Activated CD4-positive, alpha-beta T cell treated with anti-CD3 and anti-CD28 coated beads, Interleukin-2, Interleukin-4, amounts not matched to agents 100 ng/mL and 50 ng/mL, durations not matched to agents 16 hours and 8 hours (primary cell): Measurements from ENCODE around the gene ZNF184.

Experiments used
- DNase-seq: peaks from one replicate; pipeline ENCODE4 v3.0.0-alpha.2; 2020; ENCODE audit warnings: low spot score

The ZNF184 gene

GRCh38 chr6:27479319-27480182 lies 6.6 kb upstream of the ZNF184 start:
- peak; percentile 88 for DNase-seq

- peak; percentile 95 for DNase-seq
Observed at GRCh38 chr6:27478706-27479318, 5.9 kb upstream of the ZNF184 start.

DNA sequence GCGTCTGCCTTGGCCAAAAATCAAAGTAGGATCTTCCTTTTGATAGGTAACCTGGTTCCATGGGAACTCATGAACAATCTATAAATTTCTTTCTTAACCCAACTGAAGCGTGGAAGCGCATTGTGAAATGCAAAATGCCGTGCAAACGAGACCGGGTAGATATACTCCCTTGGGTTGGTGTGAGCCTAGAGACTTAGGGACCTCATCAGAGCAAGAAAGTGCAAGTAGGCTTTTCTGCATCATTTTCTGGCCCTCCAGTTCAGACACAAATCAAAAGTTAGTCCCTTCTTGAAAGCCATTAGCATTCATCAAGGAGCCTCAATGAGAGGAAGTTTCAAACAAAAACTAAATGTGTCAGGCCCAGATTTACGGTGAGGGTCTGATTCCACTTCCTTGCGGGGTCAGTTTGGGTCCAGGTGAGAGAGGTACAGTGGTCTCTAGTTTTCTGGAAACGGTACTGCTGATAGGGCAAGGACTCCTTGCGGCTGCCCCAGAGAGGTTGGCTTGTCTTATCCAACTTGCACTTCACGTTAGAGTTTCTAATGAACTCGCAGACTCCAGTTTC lies 5.3 kb upstream of the ZNF184 start:
- no peak for DNase-seq

GRCh38 chr6:27477318-27478013 lies 4.6 kb upstream of the ZNF184 start:
- no peak for DNase-seq

DNA sequence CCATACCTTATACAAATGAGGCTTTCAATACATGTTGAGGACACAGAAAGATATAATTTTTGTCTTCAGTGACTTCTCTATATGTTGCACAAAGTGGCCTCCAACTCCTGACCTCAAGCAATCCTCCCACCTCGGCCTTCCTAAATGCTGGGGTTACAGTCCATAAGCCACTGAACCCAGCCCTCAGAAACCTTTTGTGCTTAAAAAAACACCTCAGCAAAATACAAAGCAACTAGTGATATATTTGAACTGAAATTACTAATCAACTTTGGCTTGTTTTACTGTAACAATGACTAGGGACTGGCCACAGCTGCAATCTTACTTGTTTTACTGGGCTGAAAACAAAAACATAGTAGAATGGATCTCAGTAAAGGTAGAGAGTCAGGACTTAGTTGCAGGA lies 3.2 kb upstream of the ZNF184 start:
- no peak for DNase-seq

- DNase-seq = no peak
Observed at GRCh38 chr6:27474672-27475071, 1.8 kb upstream of the ZNF184 start.

DNA sequence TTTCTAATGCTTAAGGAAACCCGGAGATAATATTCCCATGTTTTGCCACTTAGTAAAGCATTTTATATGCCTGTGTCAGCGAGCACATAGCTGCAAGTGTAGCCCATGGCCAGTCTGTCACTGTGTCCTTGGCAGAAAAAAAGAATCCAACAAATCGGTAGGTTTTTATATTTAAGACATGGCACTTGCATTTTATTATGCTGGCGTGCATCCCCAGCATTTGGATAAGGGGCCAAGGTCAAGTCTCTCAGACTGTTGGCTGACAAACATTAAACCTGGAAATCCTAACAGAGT lies 1.2 kb upstream of the ZNF184 start:
- no peak for DNase-seq

- DNase-seq = peak; percentile 67
Observed at GRCh38 chr6:27472182-27472616, 706 bp downstream of the ZNF184 start.

GRCh38 chr6:27471365-27472115 lies 1.4 kb downstream of the ZNF184 start:
- no peak for DNase-seq

DNA sequence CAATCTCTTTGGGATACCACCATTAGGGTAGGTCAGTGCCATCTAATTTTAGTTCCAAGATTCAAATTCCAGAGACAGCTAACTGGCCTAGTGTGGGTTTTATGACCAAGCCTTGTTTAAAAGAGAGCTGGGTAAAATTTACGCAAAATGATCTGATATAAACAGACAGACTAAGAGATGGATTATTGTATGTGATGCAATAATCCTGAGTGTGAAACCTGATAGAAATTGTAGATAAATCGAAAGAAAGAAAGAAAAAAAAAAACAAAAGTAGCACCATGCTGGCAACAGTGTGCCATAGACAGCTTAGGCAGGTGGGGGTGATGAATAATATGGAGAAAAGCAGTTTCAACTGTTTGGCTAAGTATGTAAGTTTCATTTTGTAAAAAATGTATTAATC lies 2.9 kb downstream of the ZNF184 start:
- no peak for DNase-seq

DNA sequence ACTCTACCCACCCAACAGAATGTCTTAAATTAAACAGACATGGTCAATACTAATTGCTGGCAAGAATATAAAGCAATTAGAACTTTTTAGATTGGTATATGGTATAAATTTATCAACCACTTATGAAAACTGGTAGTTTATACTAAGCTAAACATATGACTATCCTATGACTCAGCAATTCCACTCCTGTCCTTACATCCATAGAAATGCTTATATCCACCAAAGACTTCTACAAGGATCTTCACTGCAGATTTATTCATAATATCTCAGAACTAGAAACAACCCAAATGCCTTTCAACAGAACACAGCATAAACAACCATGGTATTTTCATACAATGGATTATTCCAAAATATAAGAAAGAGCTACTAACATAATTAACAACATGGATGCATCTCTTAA lies 4.6 kb downstream of the ZNF184 start:
- no peak for DNase-seq

DNA sequence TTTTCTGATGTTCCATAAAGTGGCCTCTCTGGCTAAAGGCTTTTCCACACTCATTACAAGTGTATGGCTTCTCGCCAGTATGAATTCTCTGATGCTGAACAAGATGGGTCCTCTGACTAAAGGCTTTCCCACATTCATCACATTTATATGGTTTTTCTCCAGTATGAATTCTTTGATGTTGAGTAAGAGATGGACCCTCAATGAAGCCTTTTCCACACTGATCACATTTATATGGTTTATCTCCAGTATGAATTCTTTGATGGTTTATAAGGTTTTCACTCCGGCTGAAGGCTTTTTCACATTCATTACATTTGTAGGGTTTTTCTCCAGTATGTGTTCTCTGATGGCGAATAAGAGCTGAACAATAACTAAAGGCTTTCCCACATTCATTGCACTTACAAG lies 20.4 kb downstream of the ZNF184 start:
- no peak for DNase-seq

DNA sequence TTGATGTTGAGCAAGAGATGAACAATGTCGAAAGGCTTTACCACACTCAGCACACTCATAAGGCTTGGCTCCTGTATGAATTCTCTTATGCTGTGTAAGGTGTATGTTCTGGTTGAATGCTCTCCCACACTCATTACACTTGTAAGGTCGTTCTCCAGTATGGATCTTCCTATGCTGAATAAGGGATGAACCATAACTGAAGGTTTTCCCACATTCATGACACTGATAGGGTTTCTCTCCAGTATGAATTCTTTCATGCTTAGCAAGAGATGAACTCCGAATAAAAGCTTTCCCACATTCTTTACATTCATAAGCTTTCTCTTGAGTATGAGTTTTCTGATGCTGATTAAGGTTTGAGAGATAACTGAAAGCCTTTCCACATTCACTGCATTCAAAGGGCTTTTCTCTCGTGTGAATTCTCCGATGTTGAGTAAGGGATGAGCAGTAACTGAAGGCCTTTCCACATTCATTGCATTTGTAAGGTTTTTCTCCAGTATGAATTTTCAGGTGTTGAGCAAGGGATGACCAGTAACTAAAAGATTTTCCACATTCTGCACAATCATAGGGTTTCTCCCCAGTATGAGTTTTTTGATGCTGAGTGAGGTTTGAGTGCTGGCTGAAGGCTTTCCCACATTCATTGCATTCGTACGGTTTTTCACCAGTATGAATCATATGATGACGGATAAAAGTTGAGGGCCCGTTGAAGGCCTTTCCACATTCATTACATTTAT lies 21.1 kb downstream of the ZNF184 start:
- DNase-seq = no peak

GRCh38 chr6:27448456-27448855 lies 24.4 kb downstream of the ZNF184 start:
- no peak for DNase-seq

- DNase-seq = no peak
Observed at GRCh38 chr6:27442932-27443331, 30.0 kb downstream of the ZNF184 start.

- no peak for DNase-seq
Observed at GRCh38 chr6:27441001-27441400, 31.9 kb downstream of the ZNF184 start.

- no peak for DNase-seq
Observed at GRCh38 chr6:27439371-27439770, 33.5 kb downstream of the ZNF184 start.

GRCh38 chr6:27433714-27434113 lies 39.2 kb downstream of the ZNF184 start:
- no peak for DNase-seq

DNA sequence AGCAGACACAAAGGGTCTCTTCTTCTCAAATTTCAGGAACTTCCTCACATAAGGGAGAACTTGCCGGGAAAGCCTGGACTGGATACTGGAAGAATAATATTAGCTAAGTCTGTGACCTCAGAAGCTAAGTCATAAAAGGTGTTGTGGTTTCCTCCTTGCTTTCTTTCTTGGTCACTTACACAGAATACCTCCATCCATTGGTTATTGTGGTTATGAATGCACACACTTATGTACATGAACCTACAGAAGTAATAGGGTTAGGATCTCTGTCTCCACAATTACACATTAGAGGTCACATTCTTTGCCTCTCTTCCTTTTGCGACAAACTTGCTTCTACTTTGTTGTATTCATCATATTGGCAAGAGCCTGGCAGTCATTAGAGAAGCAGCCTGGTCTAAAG lies 43.9 kb downstream of the ZNF184 start:
- DNase-seq = no peak

DNA sequence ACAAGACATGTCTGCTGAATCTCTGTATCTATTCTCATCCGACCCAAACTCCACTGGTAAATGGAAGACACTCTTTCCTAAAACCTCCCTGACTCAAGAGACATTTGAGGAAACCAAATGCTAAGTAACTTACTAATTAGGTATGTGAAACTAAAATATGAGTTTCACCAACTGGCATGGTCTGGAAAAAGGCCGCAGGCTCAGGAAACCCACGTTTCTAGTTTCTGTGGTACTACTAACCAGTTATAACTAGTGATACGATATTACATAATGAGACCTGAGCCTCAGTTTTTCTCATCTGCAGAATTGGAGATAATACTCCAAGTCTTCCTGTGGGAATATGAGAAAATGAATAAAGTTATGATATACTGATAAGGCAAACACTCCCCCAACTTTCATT lies 44.4 kb downstream of the ZNF184 start:
- DNase-seq = no peak

DNA sequence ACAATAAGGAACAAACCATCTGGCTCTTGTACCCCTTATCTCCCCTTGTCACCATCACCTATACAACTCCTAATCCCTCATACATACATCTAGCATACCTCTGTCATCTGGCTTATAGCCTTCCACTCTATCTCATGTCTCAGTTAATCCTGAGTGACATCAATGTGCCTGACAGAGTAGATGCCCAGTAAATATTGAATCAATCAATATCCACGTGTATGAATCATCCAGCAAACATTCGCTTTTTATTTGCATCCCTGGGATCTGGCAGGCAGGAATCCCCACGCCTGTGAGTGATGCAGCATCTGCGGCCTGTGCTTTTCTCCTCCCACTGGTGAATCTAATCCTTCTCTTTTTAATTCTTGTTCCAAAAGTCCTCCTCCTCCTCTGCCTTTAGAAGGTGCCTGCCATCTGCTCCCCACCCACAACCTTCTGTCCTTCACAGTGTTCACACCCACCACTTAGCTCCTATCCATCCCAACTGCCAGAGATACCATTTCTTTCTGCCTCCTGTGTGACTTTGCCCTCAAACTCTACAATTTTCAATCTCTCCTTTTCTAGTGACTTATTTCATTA lies 46.8 kb downstream of the ZNF184 start:
- DNase-seq = no peak
